ENCODE results near the gene KCNMA1. TPM values are rescaled to one million over a fixed set of nuclear protein-coding genes. Genes with fewer than 3 reads are reported as not detected.

Gene KCNMA1
- total and polyA plus RNA-seq, 5 experiments from 2014 or later: not detected

DNA sequence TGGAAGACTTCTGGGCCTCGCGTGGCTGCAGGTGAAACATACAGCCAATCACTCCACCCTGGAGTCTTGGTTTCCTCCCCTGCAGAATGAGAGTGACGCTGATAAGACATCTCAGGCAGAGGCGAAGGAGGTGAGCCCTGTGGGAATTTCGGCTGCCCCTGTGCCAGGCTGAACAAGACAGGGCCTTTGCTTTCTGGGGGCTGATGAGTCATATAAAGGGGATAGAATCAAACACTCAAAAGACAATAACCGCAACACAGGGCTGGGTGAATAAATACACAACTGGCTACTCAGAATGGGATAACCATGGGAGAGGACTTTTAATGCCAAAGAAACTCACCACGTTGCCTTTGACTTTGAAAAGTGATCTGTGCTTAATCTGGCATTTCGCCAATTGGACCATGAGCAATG is 143.8 kb downstream of the KCNMA1 start:
- ATAC-seq: no peak
- Mint-ChIP-seq H3K36me3 (no peaks in the 10 kb centered on the region), H3K9me3 (no peaks in the 10 kb centered on the region), H3K4me3 (no peak overlapping the region), H3K27me3 (peaks cover 0 to 9% (median 0%) of the 10 kb centered on the region in 5 donors), H3K27ac (no peak overlapping the region), H3K4me1 (peaks cover 0 to 1% (median 0%) of the 10 kb centered on the region in 4 donors)
- DNase-seq: no peak
- POLR2A ChIA-PET: no interaction called here

DNA sequence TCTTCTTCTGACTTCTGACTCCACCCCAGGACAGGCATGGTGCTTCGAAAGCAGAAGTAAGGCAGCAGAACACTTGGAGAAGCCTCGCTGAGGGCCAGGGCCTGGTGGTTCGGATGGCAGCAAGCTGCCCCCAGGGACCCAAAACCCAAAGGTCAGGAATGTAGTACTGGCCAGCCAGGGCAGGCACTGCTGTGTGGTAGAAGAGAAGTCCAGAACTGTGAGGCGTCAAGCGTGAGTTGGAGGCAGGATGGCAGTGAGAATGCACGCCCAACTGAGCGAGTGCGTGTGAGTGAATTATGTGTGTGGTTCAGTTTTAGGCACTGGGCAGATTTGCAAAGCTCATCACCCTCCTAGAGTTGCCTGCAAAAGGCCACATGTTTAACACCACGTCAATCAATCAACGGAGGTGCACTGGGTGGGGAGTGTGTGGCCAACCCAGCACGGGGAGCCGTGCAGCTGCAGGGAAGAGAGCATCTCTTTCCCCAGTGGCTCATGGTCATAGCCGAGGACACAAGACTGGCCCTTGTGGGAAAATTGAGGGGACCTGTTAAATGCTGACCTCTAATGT is 144.3 kb downstream of the KCNMA1 start:
- H3K4me3 Mint-ChIP-seq: no peak overlapping the region
- no peaks in the 10 kb centered on the region for H3K36me3 Mint-ChIP-seq
- H3K9me3 Mint-ChIP-seq: no peaks in the 10 kb centered on the region
- POLR2A ChIA-PET: no interaction called here
- no peak for DNase-seq
- no peak for ATAC-seq
- H3K4me1 Mint-ChIP-seq: peaks cover 0 to 1% (median 0%) of the 10 kb centered on the region in 4 donors
- peaks cover 0 to 9% (median 0%) of the 10 kb centered on the region in 5 donors for H3K27me3 Mint-ChIP-seq
- H3K27ac Mint-ChIP-seq: peak overlapping the region in 1 of 10 donors; percentile 89

DNA sequence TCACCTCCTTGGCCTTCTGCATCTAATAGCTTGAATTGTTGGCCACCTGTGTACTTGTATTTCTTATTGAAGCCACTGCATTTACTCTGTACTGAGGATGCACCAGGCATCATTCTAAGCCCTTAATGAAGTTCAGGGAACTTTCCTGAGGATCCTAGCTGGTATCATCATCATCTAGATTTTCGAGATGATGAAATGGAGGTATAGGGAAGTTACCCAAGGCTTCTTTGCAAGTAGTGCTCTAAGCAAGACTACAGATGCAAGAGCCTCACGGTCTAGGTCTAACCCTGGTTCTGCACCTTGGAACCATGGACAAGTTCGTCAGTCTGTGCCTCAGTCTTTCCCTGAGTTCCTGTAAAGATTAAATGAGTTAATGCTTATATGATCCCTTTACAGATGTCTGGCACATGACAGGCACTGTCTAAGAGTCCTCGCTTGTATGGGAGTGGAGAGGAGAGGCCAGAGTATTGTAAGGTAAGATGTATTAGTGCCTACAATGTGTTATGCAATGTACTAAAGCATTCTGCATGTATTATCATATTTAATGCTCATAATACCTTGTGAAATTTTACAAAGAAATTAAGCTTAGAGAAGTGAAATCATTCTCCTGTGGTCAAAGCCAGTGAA is 145.1 kb downstream of the KCNMA1 start:
- Mint-ChIP-seq H3K27me3 (peaks cover 0 to 9% (median 0%) of the 10 kb centered on the region in 5 donors), H3K36me3 (no peaks in the 10 kb centered on the region), H3K4me3 (no peak overlapping the region), H3K9me3 (no peaks in the 10 kb centered on the region), H3K4me1 (peaks cover 0 to 1% (median 0%) of the 10 kb centered on the region in 4 donors), H3K27ac (no peak overlapping the region)
- no peak for DNase-seq
- POLR2A ChIA-PET: no interaction called here
- no peak for ATAC-seq

DNA sequence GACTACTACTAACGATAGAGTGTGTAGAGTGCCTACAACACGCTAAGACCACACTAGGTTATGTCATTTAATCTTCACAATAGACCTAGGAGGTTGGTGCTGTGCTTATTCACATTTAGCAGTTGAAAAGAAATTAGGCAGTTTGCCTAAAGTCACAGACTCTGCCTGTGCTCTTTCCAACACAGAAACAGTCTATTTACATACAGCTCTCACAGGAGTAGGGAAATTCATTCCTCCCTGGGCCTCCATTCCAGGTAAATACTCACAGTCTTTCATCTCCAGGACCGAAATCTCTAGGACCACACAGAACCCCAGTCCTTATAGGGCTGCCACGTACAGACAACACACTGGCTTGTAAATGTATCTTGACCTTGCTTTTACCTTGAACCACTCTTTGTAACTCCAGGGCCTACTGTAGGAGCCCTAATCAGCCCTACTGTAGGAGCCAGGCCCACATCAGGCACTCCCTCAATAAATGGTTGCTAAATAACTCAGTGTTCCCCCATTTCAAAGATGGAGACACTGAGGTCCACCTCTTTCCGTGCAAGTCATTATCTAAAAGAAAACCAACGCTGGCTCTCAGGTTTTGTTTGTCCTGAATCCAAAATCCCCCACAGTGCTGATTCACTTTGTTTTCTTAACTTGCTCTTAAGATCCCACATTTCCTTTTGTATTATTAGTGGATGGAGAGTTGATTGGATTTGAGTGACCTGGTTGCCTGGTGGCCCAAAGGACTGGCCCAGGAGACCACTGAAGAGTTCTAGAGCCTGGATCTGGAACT is 146.9 kb downstream of the KCNMA1 start:
- ATAC-seq: no peak
- POLR2A ChIA-PET: no interaction called here

DNA sequence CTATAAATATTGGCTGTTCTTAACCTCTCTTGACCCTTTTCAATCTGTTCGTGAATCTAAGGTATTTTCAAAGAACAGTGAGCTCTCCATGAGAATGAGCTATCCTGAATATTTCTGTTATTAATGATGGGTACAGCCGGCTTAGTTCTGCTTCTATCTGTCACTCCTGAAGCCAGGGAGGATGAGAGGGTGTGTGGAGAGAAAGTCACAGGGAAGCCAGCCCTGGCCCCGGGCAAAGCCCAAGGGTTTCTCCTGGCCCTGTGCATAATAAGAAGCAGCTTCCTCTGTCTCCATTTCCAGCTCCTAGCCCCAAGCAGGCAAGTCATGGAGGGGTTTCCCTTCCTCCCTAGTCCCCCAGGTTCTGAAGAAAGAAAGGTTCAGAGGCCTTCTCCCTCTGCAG is 151.1 kb downstream of the KCNMA1 start:
- H3K4me3 Mint-ChIP-seq: no peak overlapping the region
- H3K36me3 Mint-ChIP-seq: no peaks in the 10 kb centered on the region
- no peak for ATAC-seq
- H3K9me3 Mint-ChIP-seq: no peaks in the 10 kb centered on the region
- peak overlapping the region in 1 of 10 donors; percentile 30 for H3K27ac Mint-ChIP-seq
- no peaks in the 10 kb centered on the region for H3K27me3 Mint-ChIP-seq
- DNase-seq: no peak
- POLR2A ChIA-PET: no interaction called here
- no peaks in the 10 kb centered on the region for H3K4me1 Mint-ChIP-seq

More for the DNA sequence above, 146.9 kb downstream of the KCNMA1 start:
- Mint-ChIP-seq H3K27me3 (peaks cover 0 to 9% (median 0%) of the 10 kb centered on the region in 5 donors), H3K4me3 (no peak overlapping the region), H3K27ac (no peak overlapping the region), H3K36me3 (no peaks in the 10 kb centered on the region), H3K4me1 (peaks cover 0 to 1% (median 0%) of the 10 kb centered on the region in 4 donors), H3K9me3 (no peaks in the 10 kb centered on the region)
- no peak for DNase-seq

DNA sequence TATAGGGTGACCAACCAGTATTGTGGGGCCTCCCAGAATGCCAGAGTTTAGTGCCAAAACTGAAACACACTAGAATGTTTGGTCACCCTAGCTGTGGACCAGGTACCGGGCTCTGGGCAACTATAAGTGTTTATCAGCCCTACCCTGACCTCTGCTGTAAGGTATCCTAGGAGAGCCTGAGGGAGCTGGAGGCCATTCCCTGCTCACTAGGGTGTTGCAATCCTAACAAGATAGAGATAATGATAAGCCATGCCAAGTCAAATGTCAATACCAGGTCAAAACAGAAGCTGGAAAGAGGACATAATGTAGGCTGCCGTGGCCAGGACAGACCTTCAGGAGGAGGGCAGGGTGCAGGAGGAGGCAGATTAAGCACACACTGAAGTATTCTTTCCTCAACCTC is 151.8 kb downstream of the KCNMA1 start:
- Mint-ChIP-seq H3K9me3 (no peaks in the 10 kb centered on the region), H3K4me1 (no peaks in the 10 kb centered on the region), H3K4me3 (no peak overlapping the region), H3K27me3 (no peaks in the 10 kb centered on the region), H3K27ac (no peak overlapping the region), H3K36me3 (no peaks in the 10 kb centered on the region)
- DNase-seq (no peak), ATAC-seq (no peak)
- POLR2A ChIA-PET: no interaction called here

DNA sequence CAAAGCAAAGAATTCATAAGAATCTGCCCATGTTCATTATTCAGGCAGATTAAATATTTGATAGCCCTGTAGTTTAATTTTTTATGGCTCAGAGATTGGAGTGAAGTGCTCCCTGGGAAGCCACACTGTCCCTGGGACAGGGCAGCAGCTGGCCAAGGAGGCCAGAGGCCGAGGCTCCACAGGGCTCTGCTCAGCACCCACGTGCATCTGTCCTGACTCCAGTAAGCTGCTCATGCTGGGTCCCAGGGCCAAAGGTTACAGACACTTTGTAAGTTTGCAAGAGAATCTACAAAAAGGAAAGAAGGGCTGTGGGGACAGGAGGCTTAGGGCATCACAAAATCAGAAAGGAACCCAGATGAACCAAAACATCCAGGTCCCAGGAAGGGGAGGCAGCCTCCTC is 155.5 kb downstream of the KCNMA1 start:
- Mint-ChIP-seq H3K9me3 (no peaks in the 10 kb centered on the region), H3K27ac (peak overlapping the region in 1 of 10 donors; percentile 32), H3K4me1 (no peaks in the 10 kb centered on the region), H3K4me3 (no peak overlapping the region), H3K36me3 (no peaks in the 10 kb centered on the region), H3K27me3 (no peaks in the 10 kb centered on the region)
- ATAC-seq: no peak
- POLR2A ChIA-PET: no interaction called here
- DNase-seq: no peak

DNA sequence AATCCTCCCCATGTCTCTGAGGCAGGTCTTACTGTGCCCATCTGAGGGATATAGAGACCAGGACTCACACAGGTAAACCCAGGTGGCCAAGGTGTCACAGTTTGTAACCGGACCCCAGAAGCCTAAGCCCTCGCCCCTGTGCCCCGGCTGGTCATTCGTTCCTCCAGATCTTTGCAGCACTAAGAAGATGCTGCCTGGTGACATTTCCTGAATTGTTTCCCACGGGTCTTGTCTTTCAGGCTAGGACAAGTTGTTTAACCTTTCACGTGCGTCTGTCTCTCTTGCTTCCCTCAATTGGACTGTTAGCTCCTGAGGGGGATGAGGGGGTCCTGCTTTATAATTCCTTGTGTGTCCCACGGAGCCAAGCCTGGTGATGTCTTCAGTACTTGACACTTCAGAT is 158.0 kb downstream of the KCNMA1 start:
- Mint-ChIP-seq H3K36me3 (no peaks in the 10 kb centered on the region), H3K4me1 (no peaks in the 10 kb centered on the region), H3K27me3 (no peaks in the 10 kb centered on the region), H3K4me3 (no peak overlapping the region), H3K27ac (no peak overlapping the region), H3K9me3 (no peaks in the 10 kb centered on the region)
- no peak for DNase-seq
- ATAC-seq: no peak
- POLR2A ChIA-PET: no interaction called here

DNA sequence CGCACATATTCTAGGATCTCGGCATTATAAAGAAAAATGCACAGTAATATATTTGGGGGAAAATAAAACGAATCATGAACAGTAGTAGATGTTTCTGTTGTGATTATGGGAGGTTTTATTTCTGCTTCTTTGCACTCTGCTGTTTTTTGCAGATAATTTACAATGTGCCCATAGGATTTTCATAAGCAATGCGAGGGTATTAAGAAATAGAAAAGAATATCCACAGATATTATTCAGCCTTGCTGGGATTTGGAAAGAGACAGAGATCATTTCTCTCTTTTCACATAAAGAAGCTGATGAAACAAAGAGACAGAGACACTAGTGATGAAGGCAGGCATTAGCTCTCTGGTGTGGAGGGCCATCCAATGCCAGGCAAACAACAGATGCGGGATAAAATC is 158.6 kb downstream of the KCNMA1 start:
- Mint-ChIP-seq H3K36me3 (no peaks in the 10 kb centered on the region), H3K4me1 (no peaks in the 10 kb centered on the region), H3K27me3 (peaks cover 0 to 2% (median under 1%) of the 10 kb centered on the region in 5 donors), H3K27ac (no peak overlapping the region), H3K9me3 (no peaks in the 10 kb centered on the region), H3K4me3 (no peak overlapping the region)
- DNase-seq (no peak), ATAC-seq (no peak)
- POLR2A ChIA-PET: no interaction called here

DNA sequence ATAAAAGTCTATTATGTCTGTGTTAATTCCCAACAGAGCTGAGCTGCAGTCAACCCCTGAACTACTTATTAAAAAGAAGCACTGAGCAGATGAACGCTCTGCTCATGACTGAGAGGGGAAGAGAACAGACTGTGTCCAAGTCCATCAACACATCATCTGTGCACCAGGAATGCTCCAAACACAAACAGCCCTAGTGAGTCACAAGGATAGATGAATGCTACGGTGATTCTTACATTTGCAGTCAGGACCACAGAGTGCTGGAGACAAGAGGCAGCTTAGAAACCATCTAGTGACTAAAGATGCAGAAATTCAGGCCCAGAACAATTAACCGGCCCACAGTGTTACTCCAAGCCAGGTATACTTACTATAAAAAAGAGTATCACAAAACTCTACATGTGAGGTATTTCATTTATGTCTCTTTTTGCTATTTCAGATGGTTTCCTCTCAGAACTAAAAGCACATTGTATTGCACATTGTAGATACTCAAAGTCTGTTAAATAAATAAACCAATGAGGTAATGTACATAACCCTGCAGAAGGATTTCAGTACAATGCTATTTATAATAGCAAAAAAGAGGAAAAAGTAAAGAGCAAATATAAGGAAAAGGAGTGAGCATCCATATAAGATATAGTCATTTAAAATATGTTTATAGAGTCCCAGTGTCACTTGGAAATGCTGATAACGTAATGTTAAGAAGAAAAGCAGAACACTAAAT is 159.2 kb downstream of the KCNMA1 start:
- POLR2A ChIA-PET: no interaction called here
- ATAC-seq (no peak), DNase-seq (no peak)
- Mint-ChIP-seq H3K27ac (no peak overlapping the region), H3K27me3 (peaks cover 0 to 5% (median 2%) of the 10 kb centered on the region in 5 donors), H3K36me3 (no peaks in the 10 kb centered on the region), H3K4me3 (no peak overlapping the region), H3K4me1 (no peaks in the 10 kb centered on the region), H3K9me3 (no peaks in the 10 kb centered on the region)

DNA sequence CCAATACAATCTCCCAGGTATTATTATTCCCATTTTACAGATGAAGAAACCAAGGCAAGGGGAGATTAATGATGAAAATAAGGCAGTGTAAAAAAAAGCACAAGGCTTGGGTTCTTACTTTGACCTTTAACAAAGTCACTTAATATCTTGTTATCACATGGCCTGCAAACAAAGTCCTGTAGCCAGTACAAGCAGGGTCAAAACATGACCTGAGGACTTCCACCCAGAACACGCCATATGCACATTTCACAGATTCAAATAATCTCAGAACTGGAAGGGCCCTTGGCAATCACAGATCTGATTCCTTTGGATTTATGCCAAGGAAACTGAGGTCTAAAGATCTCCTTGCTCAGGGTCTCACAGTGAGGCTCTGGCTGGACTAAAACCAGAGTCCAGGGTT is 162.1 kb downstream of the KCNMA1 start:
- Mint-ChIP-seq H3K27ac (no peak overlapping the region), H3K4me3 (no peak overlapping the region), H3K27me3 (peaks cover 0 to 5% (median 2%) of the 10 kb centered on the region in 5 donors), H3K9me3 (no peaks in the 10 kb centered on the region), H3K36me3 (no peaks in the 10 kb centered on the region), H3K4me1 (no peaks in the 10 kb centered on the region)
- no peak for ATAC-seq
- no peak for DNase-seq
- POLR2A ChIA-PET: no interaction called here

DNA sequence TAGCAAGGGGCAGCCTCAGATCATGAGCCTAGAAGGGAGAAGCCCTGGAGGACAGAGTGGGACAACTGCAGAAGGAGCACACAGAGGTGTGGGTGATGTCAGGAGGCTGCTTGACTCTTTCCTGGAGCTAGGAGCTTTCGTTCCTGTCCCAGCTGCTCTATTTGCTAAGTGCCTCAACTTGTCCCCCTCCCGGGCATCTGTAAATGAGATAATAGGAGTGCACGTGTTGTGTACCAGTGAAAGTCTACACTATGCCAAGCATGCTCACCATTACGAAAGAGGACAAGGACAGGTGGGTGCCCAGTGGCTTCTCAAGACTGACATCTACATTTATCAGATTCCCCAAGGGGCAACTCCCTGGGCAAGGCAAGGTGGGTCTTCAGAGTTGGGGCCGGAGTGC is 162.7 kb downstream of the KCNMA1 start:
- Mint-ChIP-seq H3K4me1 (no peaks in the 10 kb centered on the region), H3K27me3 (peaks cover 0 to 5% (median 2%) of the 10 kb centered on the region in 5 donors), H3K27ac (no peak overlapping the region), H3K36me3 (no peaks in the 10 kb centered on the region), H3K4me3 (no peak overlapping the region), H3K9me3 (no peaks in the 10 kb centered on the region)
- DNase-seq (no peak), ATAC-seq (no peak)
- POLR2A ChIA-PET: no interaction called here

DNA sequence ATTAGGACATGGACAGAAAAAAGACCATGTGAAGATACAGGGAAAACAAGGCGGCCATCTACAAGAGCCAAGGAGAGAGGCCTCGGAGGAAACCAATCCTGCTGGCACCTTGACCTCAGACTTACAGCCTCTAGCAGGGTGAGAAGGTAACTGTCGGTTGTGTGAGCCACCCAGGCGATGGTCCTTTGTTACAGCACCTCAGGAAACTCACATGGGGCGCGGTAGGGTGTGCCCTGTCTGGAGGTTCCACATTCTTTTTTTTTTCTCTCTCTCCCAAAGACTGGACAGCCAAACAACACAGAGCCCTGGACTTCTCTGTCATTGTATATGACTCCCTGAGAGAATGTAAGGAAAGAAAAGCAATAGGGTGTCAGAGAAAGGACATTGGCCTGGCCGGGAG is 163.2 kb downstream of the KCNMA1 start:
- DNase-seq (no peak), ATAC-seq (no peak)
- Mint-ChIP-seq H3K27me3 (peaks cover 0 to 5% (median 2%) of the 10 kb centered on the region in 5 donors), H3K4me1 (no peaks in the 10 kb centered on the region), H3K36me3 (no peaks in the 10 kb centered on the region), H3K9me3 (no peaks in the 10 kb centered on the region), H3K4me3 (no peak overlapping the region), H3K27ac (no peak overlapping the region)
- POLR2A ChIA-PET: no interaction called here

Measured in naive thymus-derived CD8-positive, alpha-beta T cell (primary cell).